ENCODE measurements around the gene RABGAP1.
A peak's percentile ranks its signal among the peaks of the same experiment; 100 is the strongest.

Gene RABGAP1

DNA sequence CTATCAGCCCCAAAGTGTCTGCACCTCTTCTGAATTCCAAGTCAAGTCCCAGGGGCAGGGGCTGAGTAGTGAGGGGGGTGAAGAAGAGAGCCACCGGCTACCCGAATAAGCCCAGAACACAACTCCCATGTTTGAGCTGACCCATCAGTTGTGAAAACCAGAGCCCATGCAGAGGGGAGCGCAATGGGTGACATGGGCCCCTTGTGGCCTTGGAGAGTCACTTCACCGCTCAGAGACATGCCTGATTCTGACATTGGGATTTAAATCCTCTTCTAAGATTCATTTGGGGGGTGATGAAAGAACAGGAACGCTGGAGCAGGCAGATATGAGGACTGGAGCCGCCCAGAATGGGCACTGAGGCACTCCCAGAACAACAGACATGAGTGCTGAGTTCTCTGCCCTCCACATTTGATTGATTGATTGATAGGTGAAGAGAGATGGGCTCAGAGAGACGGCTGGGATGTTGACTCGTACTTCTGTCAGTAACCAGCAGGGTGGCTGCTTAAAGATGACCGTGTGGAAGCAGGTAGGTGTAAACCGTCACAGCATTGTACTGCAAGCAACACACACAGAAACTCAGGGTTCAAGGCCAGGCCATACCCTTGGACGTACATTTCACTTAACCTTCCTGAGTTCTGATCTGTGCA is 166.9 kb downstream of the RABGAP1 start:
- no peak for TF ChIP-seq ZNF384 (IDR thresholded peaks at IDR 0.05)
- no peak for TF ChIP-seq FOXM1 (IDR thresholded peaks at IDR 0.05; ENCODE audit: borderline replicate concordance)
- TF ChIP-seq, protein P1, sequence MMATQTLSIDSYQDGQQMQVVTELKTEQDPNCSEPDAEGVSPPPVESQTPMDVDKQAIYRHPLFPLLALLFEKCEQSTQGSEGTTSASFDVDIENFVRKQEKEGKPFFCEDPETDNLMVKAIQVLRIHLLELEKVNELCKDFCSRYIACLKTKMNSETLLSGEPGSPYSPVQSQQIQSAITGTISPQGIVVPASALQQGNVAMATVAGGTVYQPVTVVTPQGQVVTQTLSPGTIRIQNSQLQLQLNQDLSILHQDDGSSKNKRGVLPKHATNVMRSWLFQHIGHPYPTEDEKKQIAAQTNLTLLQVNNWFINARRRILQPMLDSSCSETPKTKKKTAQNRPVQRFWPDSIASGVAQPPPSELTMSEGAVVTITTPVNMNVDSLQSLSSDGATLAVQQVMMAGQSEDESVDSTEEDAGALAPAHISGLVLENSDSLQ (IDR thresholded peaks at IDR 0.05) = peak; percentile 59
- ChIA-PET POLR2A (no interaction called here), CTCF (interaction anchor here (1.2 kb wide), 1 partner anchor 15 kb away, joined by 3 read pairs; no protein-coding TSS in a partner anchor)
- DNase-seq (ENCODE audit: extremely low spot score) = no peak

DNA sequence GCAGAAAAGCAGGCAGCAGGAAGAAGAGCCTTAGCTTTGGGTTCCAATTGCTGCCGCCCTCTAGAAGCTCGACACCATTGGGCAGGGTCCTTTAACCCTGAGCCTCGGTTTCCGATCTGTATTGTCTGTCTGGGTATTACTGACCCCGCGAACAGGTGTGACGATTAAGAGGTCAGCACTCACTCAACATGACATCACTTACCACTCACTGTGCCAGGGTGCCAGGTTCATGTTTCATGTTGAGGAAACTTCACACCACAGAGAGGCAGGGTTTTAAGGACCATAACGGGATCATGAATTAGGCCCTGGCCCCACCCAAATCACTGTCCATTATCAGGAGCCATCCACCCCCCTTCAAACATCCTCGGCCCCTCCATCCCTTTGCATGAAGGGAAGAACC is 168.2 kb downstream of the RABGAP1 start:
- ChIA-PET POLR2A (no interaction called here), CTCF (no interaction called here)
- DNase-seq (ENCODE audit: extremely low spot score) = no peak
- no peak for TF ChIP-seq NFRKB (IDR thresholded peaks at IDR 0.05)
- no peak for TF ChIP-seq FOXM1 (IDR thresholded peaks at IDR 0.05; ENCODE audit: borderline replicate concordance)
- TF ChIP-seq ZNF384 (IDR thresholded peaks at IDR 0.05) = no peak
- no peak for TF ChIP-seq FOXA1 (IDR thresholded peaks at IDR 0.05)
- TF ChIP-seq, protein P1 (IDR thresholded peaks at IDR 0.05) = no peak
- TF ChIP-seq CTBP1 (IDR thresholded peaks at IDR 0.05; ENCODE audit: borderline replicate concordance) = no peak
- no peak for TF ChIP-seq LEF1 (IDR thresholded peaks at IDR 0.05; ENCODE audit: borderline replicate concordance)
- TF ChIP-seq SP1 (IDR thresholded peaks at IDR 0.05) = no peak
- no peak for TF ChIP-seq FOXK2 (IDR thresholded peaks at IDR 0.05)
- TF ChIP-seq ARNT (IDR thresholded peaks at IDR 0.05) = no peak
- TF ChIP-seq SUZ12 (IDR thresholded peaks at IDR 0.05) = no peak
- no peak for TF ChIP-seq TARDBP (IDR thresholded peaks at IDR 0.05)
- TF ChIP-seq ELF4 (IDR thresholded peaks at IDR 0.05) = no peak
- TF ChIP-seq L3MBTL2 (conservative IDR thresholded peaks at IDR 0.05) = no peak
- TF ChIP-seq HDGF (IDR thresholded peaks at IDR 0.05; ENCODE audit: borderline replicate concordance) = no peak
- no peak for TF ChIP-seq BHLHE40 (IDR thresholded peaks at IDR 0.05; ENCODE audit: borderline replicate concordance)

DNA sequence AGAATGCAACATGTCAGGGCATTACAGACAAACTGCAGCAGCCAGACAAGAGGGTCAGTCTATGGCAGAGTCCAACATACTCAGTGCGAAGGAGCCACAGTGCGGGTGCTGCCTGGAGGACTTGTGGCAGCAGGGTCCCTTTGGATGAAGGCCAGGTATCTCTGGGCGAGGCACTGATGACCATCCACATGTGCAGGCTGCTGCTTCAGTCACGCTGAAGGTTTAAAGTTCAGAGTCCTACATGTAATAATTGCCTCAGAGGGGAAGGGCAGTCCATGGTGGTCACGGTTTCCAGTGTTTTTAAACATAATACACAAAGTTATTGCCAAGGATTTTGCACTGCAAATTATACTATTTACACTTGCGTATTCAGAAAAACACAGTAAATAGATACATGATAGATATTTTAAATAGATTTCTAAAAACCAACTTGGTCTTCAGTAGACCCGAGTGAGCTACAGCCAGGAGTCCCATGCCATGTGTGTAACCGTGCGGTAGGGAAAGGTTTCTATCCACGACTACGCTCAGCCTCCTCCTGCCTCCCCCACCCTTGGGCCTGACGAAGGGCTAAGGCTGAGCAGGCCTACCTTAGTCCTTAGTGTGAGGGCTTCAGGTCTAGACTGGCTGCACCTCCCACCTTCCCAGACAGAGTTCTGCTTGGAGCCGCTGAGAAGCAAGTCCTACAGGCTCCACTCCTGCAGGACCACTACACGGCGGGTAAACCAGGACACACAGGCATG is 168.9 kb downstream of the RABGAP1 start:
- TF ChIP-seq, protein P1 (IDR thresholded peaks at IDR 0.05) = no peak
- no peak for TF ChIP-seq FOXK2 (IDR thresholded peaks at IDR 0.05)
- TF ChIP-seq ZNF384 (IDR thresholded peaks at IDR 0.05) = no peak
- TF ChIP-seq BHLHE40 (IDR thresholded peaks at IDR 0.05; ENCODE audit: borderline replicate concordance) = no peak
- TF ChIP-seq TARDBP (IDR thresholded peaks at IDR 0.05) = no peak
- TF ChIP-seq NFRKB (IDR thresholded peaks at IDR 0.05) = no peak
- no peak for TF ChIP-seq L3MBTL2 (conservative IDR thresholded peaks at IDR 0.05)
- no peak for TF ChIP-seq ARNT (IDR thresholded peaks at IDR 0.05)
- no peak for TF ChIP-seq LEF1 (IDR thresholded peaks at IDR 0.05; ENCODE audit: borderline replicate concordance)
- TF ChIP-seq ELF4 (IDR thresholded peaks at IDR 0.05) = no peak
- no peak for TF ChIP-seq CTBP1 (IDR thresholded peaks at IDR 0.05; ENCODE audit: borderline replicate concordance)
- no peak for TF ChIP-seq FOXA1 (IDR thresholded peaks at IDR 0.05)
- TF ChIP-seq SP1 (IDR thresholded peaks at IDR 0.05) = no peak
- no peak for TF ChIP-seq FOXM1 (IDR thresholded peaks at IDR 0.05; ENCODE audit: borderline replicate concordance)
- TF ChIP-seq SUZ12 (IDR thresholded peaks at IDR 0.05) = no peak
- TF ChIP-seq HDGF (IDR thresholded peaks at IDR 0.05; ENCODE audit: borderline replicate concordance) = no peak
- CTCF ChIA-PET = interaction anchor here (1.4 kb wide), 1 partner anchor 240 kb away, joined by 6 read pairs; no protein-coding TSS in a partner anchor
- no peak for DNase-seq (ENCODE audit: extremely low spot score)
- POLR2A ChIA-PET = no interaction called here

DNA sequence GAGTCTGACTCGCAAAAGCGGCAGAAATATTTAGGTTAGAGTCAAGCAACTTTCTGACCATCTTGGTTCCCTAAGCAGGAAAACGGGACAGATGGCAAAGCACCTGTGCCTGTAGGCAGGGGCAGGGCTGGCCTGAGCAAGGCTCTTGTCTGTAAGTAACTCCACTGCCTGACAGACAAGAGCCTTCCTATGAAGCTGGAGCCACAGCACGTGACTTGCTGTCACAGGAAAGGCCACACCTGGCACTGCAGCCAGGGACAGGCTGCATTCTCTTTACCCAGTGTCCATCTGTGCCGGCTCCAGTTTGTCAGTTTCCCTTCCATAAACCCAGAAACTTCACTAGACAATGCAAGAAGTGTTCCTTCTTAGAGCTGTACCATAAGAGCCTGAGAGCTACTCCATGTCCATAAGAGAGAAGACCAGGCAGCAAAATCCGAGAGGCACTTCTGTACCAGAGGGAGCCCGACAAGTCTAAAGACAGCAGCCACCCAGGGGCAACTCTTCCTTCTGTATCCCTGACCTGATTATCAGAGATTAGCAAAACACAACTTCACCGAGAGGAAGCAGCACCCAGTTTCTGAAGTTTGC is 170.7 kb downstream of the RABGAP1 start:
- POLR2A ChIA-PET = no interaction called here

More for the DNA sequence above, 170.7 kb downstream of the RABGAP1 start:
- DNase-seq (ENCODE audit: extremely low spot score) = no peak
- TF ChIP-seq NFRKB (IDR thresholded peaks at IDR 0.05) (no peak), L3MBTL2 (conservative IDR thresholded peaks at IDR 0.05) (no peak), TARDBP (IDR thresholded peaks at IDR 0.05) (no peak), HDGF (IDR thresholded peaks at IDR 0.05; ENCODE audit: borderline replicate concordance) (no peak), CTBP1 (IDR thresholded peaks at IDR 0.05; ENCODE audit: borderline replicate concordance) (no peak), LEF1 (IDR thresholded peaks at IDR 0.05; ENCODE audit: borderline replicate concordance) (no peak), ARNT (IDR thresholded peaks at IDR 0.05) (no peak), ELF4 (IDR thresholded peaks at IDR 0.05) (no peak), FOXA1 (IDR thresholded peaks at IDR 0.05) (no peak)
- TF ChIP-seq, protein P1 (IDR thresholded peaks at IDR 0.05) = no peak
- CTCF ChIA-PET = no interaction called here
